GM12878 (cell line): ENCODE data around the gene PTS. TPM values are rescaled to one million over a fixed set of nuclear protein-coding genes. Genes with fewer than 3 reads are reported as not detected.

Experiments
- ATF7 ChIP-seq: fragments of 450-650 bp; IDR thresholded peaks from 2 replicates; pipeline ENCODE4 v1.6.1; 2016; ENCODE audit warnings: low read depth, mild to moderate bottlenecking
- CREB1 ChIP-seq: IDR thresholded peaks from 2 replicates; pipeline ENCODE4 v1.6.1; 2012; ENCODE audit warnings: low read depth, mild to moderate bottlenecking, inconsistent platforms
- CREM ChIP-seq: IDR thresholded peaks from 2 replicates; pipeline ENCODE4 v1.6.1; 2014; ENCODE audit warnings: antibody characterized with exemption, low read depth
- PAX8 ChIP-seq: fragments of 450-650 bp; IDR thresholded peaks from 2 replicates; pipeline ENCODE4 v1.6.1; 2017; ENCODE audit warnings: mild to moderate bottlenecking, moderate library complexity
- RUNX3 ChIP-seq: IDR thresholded peaks from 2 replicates; pipeline ENCODE4 v1.6.1; 2012; ENCODE audit warnings: low read length, inconsistent platforms
- TARDBP ChIP-seq: IDR thresholded peaks from 2 replicates; pipeline ENCODE4 v1.6.1; 2016; ENCODE audit warnings: borderline replicate concordance
- ZNF217 ChIP-seq: fragments of 450-650 bp; IDR thresholded peaks from 2 replicates; pipeline ENCODE4 v1.6.1; 2017; ENCODE audit warnings: antibody characterized with exemption, mild to moderate bottlenecking
- polyA plus RNA-seq, 11 experiments: library from polyadenylated mRNA; depleted of rRNA in 4 of 11; unstranded in 6 of 11; stranded (reverse) in 5 of 11; fragments of >200 nt; fragmentation: Nextera tagmentation in 4 of 11; fragmentation: Illumina TruSeq in 1 of 11; extraction: Ambion mirVana in 4 of 11; extraction: Trizol in 1 of 11; gene quantifications; 1 replicate in 1 of 11; 2 replicates in 10 of 11; pipeline versions ENCODE4 v1.2.1 to v1.2.3, GENCODE V29; 2011 to 2016; ENCODE audit warnings: inconsistent platforms in 2 of 11, missing spikeins in 2 of 11, low read depth in 1 of 11
- total RNA-seq, 4 experiments: library from RNA; depleted of rRNA in 3 of 4; stranded (reverse); fragments of >200 nt in 3 of 4; fragmentation: Illumina TruSeq in 1 of 4; extraction: Trizol in 1 of 4; gene quantifications; 2 replicates each; pipeline versions ENCODE4 v1.2.1 to v1.2.3, GENCODE V29; 2013 to 2021
- TF ChIP-seq, protein P1 (sequence below): IDR thresholded peaks from 2 replicates; pipeline ENCODE4 v1.6.1; 2012; ENCODE audit warnings: mild to moderate bottlenecking, low read depth, low read length
- TF ChIP-seq, protein P2 (sequence below): fragments of 450-650 bp; IDR thresholded peaks from 2 replicates; pipeline ENCODE4 v1.6.1; 2017; ENCODE audit warnings: mild to moderate bottlenecking, moderate library complexity
- TF ChIP-seq, protein P3 (sequence below): fragments of 450-650 bp; IDR thresholded peaks from 2 replicates; pipeline ENCODE4 v1.6.1; 2017; ENCODE audit warnings: mild to moderate bottlenecking

Gene PTS
- total and polyA plus RNA-seq, 10 of the 15 experiments (the other 5 are each of a cell fraction or from before 2014, with no cell fraction given): 11.7 to 47.6 (median 15.5) TPM

DNA sequence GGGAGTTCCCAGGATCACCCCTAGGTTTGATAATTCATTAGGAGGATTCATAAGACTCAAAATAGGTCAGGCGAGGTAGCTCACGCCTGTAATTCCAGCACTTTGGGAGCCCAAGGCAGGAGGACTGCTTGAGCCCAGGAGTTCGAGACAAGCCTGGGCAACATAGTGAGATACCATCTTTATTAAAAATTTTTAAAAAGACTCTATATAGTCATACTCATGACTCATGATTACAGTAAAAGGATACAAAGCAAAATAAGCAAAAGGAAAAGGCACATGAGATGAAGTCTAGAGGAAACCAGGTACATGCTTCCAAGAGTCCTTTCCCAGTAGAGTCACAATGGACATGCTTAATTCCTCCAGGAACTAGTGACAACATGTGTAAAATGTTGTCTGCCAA, 13.9 kb upstream of the PTS start (continued):
- TF ChIP-seq, protein P1, sequence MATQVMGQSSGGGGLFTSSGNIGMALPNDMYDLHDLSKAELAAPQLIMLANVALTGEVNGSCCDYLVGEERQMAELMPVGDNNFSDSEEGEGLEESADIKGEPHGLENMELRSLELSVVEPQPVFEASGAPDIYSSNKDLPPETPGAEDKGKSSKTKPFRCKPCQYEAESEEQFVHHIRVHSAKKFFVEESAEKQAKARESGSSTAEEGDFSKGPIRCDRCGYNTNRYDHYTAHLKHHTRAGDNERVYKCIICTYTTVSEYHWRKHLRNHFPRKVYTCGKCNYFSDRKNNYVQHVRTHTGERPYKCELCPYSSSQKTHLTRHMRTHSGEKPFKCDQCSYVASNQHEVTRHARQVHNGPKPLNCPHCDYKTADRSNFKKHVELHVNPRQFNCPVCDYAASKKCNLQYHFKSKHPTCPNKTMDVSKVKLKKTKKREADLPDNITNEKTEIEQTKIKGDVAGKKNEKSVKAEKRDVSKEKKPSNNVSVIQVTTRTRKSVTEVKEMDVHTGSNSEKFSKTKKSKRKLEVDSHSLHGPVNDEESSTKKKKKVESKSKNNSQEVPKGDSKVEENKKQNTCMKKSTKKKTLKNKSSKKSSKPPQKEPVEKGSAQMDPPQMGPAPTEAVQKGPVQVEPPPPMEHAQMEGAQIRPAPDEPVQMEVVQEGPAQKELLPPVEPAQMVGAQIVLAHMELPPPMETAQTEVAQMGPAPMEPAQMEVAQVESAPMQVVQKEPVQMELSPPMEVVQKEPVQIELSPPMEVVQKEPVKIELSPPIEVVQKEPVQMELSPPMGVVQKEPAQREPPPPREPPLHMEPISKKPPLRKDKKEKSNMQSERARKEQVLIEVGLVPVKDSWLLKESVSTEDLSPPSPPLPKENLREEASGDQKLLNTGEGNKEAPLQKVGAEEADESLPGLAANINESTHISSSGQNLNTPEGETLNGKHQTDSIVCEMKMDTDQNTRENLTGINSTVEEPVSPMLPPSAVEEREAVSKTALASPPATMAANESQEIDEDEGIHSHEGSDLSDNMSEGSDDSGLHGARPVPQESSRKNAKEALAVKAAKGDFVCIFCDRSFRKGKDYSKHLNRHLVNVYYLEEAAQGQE: no peak
- TF ChIP-seq CREM (no peak), RUNX3 (no peak), ATF7 (no peak), PAX8 (no peak), TARDBP (no peak), CREB1 (no peak), ZNF217 (no peak)
- TF ChIP-seq, protein P2, sequence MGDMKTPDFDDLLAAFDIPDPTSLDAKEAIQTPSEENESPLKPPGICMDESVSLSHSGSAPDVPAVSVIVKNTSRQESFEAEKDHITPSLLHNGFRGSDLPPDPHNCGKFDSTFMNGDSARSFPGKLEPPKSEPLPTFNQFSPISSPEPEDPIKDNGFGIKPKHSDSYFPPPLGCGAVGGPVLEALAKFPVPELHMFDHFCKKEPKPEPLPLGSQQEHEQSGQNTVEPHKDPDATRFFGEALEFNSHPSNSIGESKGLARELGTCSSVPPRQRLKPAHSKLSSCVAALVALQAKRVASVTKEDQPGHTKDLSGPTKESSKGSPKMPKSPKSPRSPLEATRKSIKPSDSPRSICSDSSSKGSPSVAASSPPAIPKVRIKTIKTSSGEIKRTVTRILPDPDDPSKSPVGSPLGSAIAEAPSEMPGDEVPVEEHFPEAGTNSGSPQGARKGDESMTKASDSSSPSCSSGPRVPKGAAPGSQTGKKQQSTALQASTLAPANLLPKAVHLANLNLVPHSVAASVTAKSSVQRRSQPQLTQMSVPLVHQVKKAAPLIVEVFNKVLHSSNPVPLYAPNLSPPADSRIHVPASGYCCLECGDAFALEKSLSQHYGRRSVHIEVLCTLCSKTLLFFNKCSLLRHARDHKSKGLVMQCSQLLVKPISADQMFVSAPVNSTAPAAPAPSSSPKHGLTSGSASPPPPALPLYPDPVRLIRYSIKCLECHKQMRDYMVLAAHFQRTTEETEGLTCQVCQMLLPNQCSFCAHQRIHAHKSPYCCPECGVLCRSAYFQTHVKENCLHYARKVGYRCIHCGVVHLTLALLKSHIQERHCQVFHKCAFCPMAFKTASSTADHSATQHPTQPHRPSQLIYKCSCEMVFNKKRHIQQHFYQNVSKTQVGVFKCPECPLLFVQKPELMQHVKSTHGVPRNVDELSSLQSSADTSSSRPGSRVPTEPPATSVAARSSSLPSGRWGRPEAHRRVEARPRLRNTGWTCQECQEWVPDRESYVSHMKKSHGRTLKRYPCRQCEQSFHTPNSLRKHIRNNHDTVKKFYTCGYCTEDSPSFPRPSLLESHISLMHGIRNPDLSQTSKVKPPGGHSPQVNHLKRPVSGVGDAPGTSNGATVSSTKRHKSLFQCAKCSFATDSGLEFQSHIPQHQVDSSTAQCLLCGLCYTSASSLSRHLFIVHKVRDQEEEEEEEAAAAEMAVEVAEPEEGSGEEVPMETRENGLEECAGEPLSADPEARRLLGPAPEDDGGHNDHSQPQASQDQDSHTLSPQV: no peak
- TF ChIP-seq, protein P3, sequence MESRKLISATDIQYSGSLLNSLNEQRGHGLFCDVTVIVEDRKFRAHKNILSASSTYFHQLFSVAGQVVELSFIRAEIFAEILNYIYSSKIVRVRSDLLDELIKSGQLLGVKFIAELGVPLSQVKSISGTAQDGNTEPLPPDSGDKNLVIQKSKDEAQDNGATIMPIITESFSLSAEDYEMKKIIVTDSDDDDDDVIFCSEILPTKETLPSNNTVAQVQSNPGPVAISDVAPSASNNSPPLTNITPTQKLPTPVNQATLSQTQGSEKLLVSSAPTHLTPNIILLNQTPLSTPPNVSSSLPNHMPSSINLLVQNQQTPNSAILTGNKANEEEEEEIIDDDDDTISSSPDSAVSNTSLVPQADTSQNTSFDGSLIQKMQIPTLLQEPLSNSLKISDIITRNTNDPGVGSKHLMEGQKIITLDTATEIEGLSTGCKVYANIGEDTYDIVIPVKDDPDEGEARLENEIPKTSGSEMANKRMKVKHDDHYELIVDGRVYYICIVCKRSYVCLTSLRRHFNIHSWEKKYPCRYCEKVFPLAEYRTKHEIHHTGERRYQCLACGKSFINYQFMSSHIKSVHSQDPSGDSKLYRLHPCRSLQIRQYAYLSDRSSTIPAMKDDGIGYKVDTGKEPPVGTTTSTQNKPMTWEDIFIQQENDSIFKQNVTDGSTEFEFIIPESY: no peak
- TF ChIP-seq, all 136 proteins: peak for 0
